ENCODE data around the gene MYBPC2. TPM values are rescaled to one million over a fixed set of nuclear protein-coding genes. Genes with fewer than 3 reads are reported as not detected.

The MYBPC2 gene
- total RNA-seq, 4 donors from 2014 or later = 0.05 to 1.3 (median 0.15) TPM; not detected in 1

DNA sequence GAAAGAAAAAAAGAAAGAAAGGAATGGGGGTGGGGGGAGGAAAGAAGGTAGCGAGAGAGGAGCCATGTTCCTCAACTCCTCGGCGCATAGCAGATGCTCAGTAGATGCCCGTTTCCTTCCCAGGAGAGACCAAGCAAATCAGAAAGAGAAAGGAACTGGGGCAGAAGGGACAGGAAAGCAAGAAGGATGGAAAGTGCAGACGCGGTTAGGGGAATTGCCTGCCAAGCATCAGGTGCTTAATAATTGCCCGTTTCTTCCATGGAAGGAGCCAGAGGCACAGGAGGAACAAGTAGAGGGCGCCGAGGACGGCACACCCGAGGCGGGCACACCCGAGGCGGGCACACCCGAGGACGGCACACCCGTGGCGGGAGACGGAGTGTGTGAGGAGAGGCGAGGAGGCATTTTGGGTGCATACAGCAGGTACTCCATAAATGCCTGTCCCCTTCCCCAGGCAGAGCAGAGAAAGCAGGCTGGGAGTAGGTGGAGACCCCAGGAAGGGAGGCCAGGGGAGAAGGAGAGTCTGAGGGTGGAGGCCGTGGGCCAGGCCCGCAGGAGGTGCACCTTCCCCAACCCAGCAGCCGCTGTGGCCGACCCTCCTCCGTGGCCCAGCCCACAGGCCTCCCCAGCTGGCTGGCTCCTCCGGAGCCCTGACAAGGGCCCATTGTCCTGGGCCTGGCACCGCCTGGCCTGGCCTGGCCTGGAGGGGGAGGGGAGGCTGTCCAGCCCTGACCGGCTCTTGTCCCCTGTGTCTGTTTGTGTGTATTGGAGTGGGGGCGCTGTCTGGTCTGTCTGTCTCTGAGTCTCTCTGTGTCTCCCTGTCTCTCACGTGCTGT lies 63.7 kb downstream of the MYBPC2 start:
- intact Hi-C loops (cut with DNase I; ENCODE audit: low total_unique reads) = no loop called here
- DNase-seq (ENCODE audit: low spot score in 2 of 2) = no peak

GRCh38 chr19:50497022-50497405 lies 64.3 kb downstream of the MYBPC2 start:
- WGBS, 2 donors = 67 to 75% methylated on average over 8 of the region's 8 CpGs
- no peak for DNase-seq (ENCODE audit: low spot score in 2 of 2)
- H3K4me3 ChIP-seq (ENCODE audit: low read depth, poor library complexity, severe bottlenecking) = no peak overlapping the region
- no peak for TF ChIP-seq CTCF (IDR thresholded peaks at IDR 0.05)
- no peak for TF ChIP-seq POLR2A (IDR thresholded peaks at IDR 0.05)
- intact Hi-C loops (cut with DNase I; ENCODE audit: low total_unique reads) = no loop called here

More for the DNA sequence above, 63.7 kb downstream of the MYBPC2 start:
- no peak overlapping the region for H3K4me3 ChIP-seq (ENCODE audit: low read depth, poor library complexity, severe bottlenecking)
- no peak for TF ChIP-seq POLR2A (IDR thresholded peaks at IDR 0.05)
- no peak for TF ChIP-seq CTCF (IDR thresholded peaks at IDR 0.05)
- 56 to 57% methylated on average over 23 to 30 of the region's 30 CpGs for WGBS, 2 donors

GRCh38 chr19:50498219-50499056 lies 65.7 kb downstream of the MYBPC2 start:
- DNase-seq (ENCODE audit: low spot score in 2 of 2) = no peak
- WGBS, 2 donors = 70 to 76% methylated on average over 11 of the region's 11 CpGs
- intact Hi-C loops (cut with DNase I; ENCODE audit: low total_unique reads) = no loop called here
- no peak overlapping the region for H3K4me3 ChIP-seq (ENCODE audit: low read depth, poor library complexity, severe bottlenecking)
- TF ChIP-seq POLR2A (IDR thresholded peaks at IDR 0.05) (no peak), CTCF (IDR thresholded peaks at IDR 0.05) (no peak)

DNA sequence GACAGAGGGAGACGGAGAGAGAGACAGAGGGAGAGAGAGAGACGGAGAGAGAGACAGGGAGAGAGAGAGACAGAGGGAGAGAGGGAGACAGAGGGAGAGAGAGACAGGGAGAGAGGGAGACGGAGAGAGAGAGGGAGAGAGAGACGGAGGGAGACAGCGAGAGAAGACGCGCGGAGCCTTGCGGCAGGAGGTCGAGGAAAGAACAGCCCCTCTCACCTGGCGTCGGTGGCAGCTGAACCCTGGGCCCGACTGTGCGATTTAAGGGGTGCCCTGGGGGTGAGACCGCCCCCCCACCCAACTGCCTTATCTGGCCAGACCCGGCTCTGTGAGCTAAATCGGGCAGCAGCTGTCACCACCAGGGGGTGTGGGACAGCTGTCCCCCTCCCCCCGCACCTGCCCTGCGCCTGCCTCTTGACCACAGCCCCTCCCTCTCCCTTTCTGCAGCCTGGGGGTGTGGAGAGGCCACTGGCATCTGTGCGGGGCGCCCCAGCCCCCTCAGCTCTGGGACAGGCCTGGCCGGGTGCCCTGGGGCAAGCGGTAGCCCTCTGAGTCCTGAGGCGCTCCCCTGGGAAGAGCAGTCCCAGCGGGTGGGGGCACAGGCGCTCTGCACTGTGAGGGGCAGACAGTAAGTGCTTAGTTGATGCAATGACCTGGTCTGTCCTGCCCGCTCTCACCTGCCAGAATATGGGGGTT lies 67.5 kb downstream of the MYBPC2 start:
- DNase-seq (ENCODE audit: low spot score in 2 of 2) = no peak
- intact Hi-C loops (cut with DNase I; ENCODE audit: low total_unique reads) = no loop called here

More for the DNA sequence above, 67.5 kb downstream of the MYBPC2 start:
- H3K4me3 ChIP-seq (ENCODE audit: low read depth, poor library complexity, severe bottlenecking) = no peak overlapping the region
- WGBS, 2 donors = 34 to 52% methylated on average over 23 to 27 of the region's 27 CpGs
- TF ChIP-seq CTCF (IDR thresholded peaks at IDR 0.05) (no peak), POLR2A (IDR thresholded peaks at IDR 0.05) (no peak)

Measured in lower leg skin (tissue), 4 donors.